HUES64 (cell line): ENCODE results near the gene SLC1A2.

Experiments used
- H3K27ac ChIP-seq: 2 replicates; pipeline ENCODE4 v1.7.0; 2013; ENCODE audit warnings: low read depth, low read length, inconsistent platforms
- H3K27me3 ChIP-seq: 2 replicates; pipeline ENCODE4 v1.6.1; 2013; ENCODE audit warnings: mild to moderate bottlenecking, low read length; ENCODE audit not compliant: insufficient read depth
- H3K36me3 ChIP-seq: 2 replicates; pipeline ENCODE4 v1.6.1; 2013; ENCODE audit warnings: mild to moderate bottlenecking, low read length; ENCODE audit not compliant: insufficient read depth
- H3K4me1 ChIP-seq: 2 replicates; pipeline ENCODE4 v1.6.1; 2013; ENCODE audit warnings: mild to moderate bottlenecking, low read length, moderate library complexity; ENCODE audit not compliant: insufficient read depth
- H3K4me3 ChIP-seq: 2 replicates; pipeline ENCODE4 v1.5.1; 2013; ENCODE audit warnings: mild to moderate bottlenecking, low read length, moderate library complexity
- H3K9ac ChIP-seq: 2 replicates; pipeline ENCODE4 v1.6.1; 2013; ENCODE audit warnings: mild to moderate bottlenecking, low read depth, low read length
- H3K9me3 ChIP-seq: 2 replicates; pipeline ENCODE4 v1.6.1; 2013; ENCODE audit warnings: low read depth, low read length; ENCODE audit not compliant: insufficient read depth
- WGBS: fragments of 150-250, 120-280 bp; methylation state at CpG from one replicate; pipeline ENCODE4 v1.1.7; 2013; ENCODE audit warnings: missing lambda C conversion rate; 5-methylcytosine and 5-hydroxymethylcytosine counted together

SLC1A2 gene

DNA sequence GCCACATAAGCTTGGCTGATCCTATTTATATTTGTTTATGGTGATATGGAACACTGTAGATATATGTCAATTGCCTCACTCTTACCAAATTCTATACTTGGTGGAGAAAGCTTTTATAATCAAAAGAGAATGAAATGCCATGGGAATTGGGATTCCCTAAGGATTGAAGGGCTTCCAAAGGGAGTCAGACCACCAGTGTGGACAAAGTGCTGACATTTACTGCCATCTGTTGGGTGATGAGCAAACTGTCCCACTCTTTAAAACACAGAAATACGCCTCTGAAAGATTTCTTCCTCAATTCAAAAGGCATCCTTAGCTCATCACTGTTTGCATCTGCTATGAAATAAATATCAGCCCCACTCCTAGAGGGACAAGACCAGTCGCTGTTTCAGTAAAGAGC, 7.1 kb downstream of the SLC1A2 start:
- Histone ChIP-seq H3K27ac (no peak overlapping the region), H3K36me3 (no peaks in the 10 kb centered on the region), H3K9ac (no peak overlapping the region), H3K27me3 (peaks cover 31% of the 10 kb centered on the region), H3K4me3 (no peak overlapping the region), H3K4me1 (no peaks in the 10 kb centered on the region), H3K9me3 (no peaks in the 10 kb centered on the region)
- 69% methylated on average over 2 of the region's 2 CpGs for WGBS

DNA sequence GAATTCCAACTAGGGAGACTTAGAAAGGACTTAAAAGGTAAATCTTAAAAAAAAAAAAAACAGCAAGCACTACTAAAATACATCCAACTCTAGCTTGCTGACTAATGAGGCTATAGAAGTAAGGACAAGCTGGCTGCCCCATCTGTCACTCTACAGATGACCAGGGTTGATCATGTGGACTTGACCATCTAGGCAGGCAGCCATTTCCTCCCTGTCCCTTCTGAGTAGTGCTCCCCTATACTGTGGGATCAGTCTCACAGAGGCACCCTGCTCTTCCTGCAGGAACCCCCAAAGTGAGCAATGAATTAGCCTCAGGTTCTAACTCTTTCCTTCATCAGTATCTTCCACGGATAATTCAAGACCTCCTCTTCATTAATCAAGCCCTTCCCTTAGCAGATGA, 12.3 kb downstream of the SLC1A2 start:
- no peak overlapping the region for H3K27ac ChIP-seq
- no peaks in the 10 kb centered on the region for H3K27me3 ChIP-seq
- H3K36me3 ChIP-seq = no peaks in the 10 kb centered on the region
- no peaks in the 10 kb centered on the region for H3K9me3 ChIP-seq
- H3K4me1 ChIP-seq = no peaks in the 10 kb centered on the region
- 91% methylated on average over 1 of the region's 1 CpG for WGBS
- H3K9ac ChIP-seq = no peak overlapping the region
- H3K4me3 ChIP-seq = no peak overlapping the region

DNA sequence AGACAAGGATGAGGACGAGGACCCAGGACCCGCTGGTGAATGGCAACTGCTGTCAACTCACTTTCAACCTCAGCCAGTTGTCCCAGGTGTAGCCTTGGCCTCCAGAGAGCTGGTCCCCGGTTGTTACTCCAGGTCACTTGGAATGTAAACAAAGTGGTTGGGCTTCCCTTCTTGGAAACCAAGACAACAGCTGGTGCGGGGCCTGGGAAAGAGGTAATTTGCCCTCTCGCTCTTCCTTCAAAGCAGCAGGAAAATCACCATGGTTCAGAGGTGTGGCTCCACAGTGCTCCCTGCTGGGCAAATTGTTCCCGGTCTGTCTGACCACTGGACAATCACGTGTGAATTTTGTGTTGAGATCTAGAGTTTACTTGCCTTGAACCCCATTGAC, 15.0 kb downstream of the SLC1A2 start:
- Histone ChIP-seq H3K4me3 (no peak overlapping the region), H3K9ac (no peak overlapping the region), H3K27ac (no peak overlapping the region), H3K9me3 (no peaks in the 10 kb centered on the region), H3K27me3 (no peaks in the 10 kb centered on the region), H3K36me3 (no peaks in the 10 kb centered on the region), H3K4me1 (peaks cover 9% of the 10 kb centered on the region; the same call in 1 of the 2 replicates)
- WGBS = 43% methylated on average over 7 of the region's 7 CpGs

DNA sequence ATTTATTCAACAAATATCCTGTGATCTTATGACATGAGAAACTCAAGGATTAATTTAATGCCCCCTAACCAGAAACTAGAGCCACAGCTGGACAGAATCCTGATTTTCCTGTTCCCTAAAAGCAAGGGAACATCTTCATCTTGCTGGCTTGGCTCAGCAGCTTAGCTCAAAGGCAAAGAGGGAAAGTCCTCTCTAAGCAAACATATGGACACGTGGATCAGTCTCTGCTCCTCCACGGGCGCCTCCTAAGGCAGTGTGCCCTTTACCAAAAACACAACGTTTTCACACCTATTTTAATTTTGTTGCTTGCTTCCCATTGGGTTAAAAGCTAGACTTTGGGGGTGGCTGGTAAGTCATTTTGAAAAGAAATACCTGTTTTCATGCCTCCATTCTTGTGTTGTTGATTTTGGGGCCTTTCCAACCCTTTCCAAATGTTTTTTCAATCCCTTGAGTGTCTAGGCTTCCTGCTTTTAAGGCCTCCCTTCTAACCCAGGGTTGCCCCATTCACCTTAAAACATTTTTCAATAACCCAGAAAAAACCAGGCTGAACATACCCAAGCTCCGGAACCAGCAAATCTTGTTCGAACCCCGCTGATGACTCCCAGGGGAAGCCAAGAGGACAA, 15.5 kb downstream of the SLC1A2 start:
- H3K27ac ChIP-seq = no peak overlapping the region

DNA sequence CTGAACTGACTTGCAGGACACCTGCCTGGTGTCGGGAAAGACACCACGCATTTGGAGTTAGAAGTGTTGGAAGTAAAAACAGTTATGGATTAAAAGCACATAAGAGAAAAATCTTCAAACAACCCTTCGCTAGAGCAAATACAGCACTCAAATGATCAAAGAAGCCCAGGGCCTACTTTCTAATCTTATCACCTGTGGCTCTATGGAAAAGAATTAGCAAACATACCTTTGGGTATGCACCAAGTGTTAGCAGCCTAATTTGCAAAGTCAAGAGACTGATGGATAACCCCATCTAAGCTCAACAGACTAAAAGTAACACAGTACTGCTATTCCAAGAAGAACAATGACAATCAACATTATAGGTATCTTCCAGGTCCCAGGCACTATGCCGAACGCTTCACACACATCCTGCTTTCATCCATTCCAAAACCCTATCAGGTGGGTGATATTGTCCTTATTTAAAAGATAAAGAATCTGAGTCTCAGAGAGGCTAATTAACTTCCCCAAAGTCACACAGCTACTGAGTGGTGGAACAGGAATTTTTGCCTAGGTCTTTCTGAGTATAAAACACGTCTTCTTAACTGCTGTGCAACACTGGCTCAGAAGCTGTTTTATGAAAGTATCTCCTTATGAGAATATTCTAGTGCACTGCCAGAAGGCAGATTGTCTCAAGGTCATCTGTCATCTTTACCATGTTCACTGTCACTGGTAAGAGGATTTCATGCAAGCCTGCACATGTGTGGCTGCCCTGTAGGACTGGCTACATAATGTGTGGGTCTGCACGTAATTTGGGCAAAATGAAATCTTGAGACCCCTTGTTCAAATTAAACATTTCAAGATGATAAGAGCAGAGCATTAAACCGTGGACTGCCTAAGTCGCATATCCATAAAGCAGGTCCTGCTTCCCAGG, 16.4 kb downstream of the SLC1A2 start:
- Histone ChIP-seq H3K4me3 (no peak overlapping the region), H3K9me3 (no peaks in the 10 kb centered on the region), H3K4me1 (peaks cover 9% of the 10 kb centered on the region; the same call in 1 of the 2 replicates), H3K9ac (no peak overlapping the region), H3K27ac (no peak overlapping the region), H3K27me3 (no peaks in the 10 kb centered on the region), H3K36me3 (no peaks in the 10 kb centered on the region)
- WGBS = 91% methylated on average over 9 of the region's 9 CpGs

More for the DNA sequence above, 15.5 kb downstream of the SLC1A2 start:
- Histone ChIP-seq H3K4me1 (peaks cover 9% of the 10 kb centered on the region; the same call in 1 of the 2 replicates), H3K27me3 (no peaks in the 10 kb centered on the region), H3K36me3 (no peaks in the 10 kb centered on the region), H3K9me3 (no peaks in the 10 kb centered on the region), H3K9ac (no peak overlapping the region), H3K4me3 (no peak overlapping the region)
- 88% methylated on average over 7 of the region's 7 CpGs for WGBS

DNA sequence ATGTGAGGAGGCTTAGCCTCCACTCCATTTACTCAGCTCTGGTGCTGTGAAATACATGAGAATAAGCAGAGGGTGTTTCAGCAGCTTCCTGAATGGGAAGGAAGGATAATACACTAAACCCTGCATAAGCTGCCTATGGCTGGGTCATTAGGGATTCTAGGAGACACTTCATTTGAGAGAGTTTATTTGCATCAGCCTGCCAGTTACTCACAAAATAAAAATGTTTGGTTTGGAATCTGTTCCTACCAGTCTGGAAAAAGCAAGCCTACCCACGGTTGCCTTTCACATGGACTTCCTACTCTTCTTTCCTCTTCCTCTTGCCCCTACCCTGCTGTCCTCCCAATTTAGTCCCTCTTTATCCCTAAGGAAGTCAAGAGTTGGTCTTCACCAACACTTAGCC, 20.5 kb downstream of the SLC1A2 start:
- Histone ChIP-seq H3K27me3 (no peaks in the 10 kb centered on the region), H3K9ac (no peak overlapping the region), H3K36me3 (no peaks in the 10 kb centered on the region), H3K4me1 (peaks cover 9% of the 10 kb centered on the region; the same call in 1 of the 2 replicates), H3K4me3 (no peak overlapping the region), H3K9me3 (no peaks in the 10 kb centered on the region), H3K27ac (no peak overlapping the region)
- WGBS = 84% methylated on average over 1 of the region's 1 CpG

DNA sequence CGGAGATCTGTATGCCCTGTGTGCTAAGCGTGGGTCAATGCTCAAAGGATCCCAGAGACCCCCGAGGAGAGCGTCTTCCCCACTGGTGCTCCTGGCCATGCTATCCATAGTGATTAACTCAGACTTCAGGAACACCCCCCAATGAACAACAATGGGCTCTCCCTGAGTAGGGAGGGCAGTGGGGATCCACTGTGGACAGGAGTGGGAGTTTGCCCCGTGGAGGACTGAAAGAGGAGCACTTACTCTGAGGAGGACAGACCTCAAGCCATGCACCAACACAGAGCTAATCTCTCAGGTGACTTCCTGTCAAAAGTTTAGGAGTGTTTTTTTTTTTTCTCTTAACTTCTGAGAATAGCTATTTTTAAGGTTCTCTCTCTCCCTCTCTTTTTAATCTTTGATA, 24.4 kb downstream of the SLC1A2 start:
- Histone ChIP-seq H3K27me3 (no peaks in the 10 kb centered on the region), H3K4me1 (0 out of 2 replicates have a peak, but pooled peaks cover 5% of the 10 kb centered on the region), H3K9me3 (no peaks in the 10 kb centered on the region), H3K4me3 (no peak overlapping the region), H3K27ac (no peak overlapping the region), H3K36me3 (no peaks in the 10 kb centered on the region), H3K9ac (no peak overlapping the region)
- 91% methylated on average over 5 of the region's 5 CpGs for WGBS

DNA sequence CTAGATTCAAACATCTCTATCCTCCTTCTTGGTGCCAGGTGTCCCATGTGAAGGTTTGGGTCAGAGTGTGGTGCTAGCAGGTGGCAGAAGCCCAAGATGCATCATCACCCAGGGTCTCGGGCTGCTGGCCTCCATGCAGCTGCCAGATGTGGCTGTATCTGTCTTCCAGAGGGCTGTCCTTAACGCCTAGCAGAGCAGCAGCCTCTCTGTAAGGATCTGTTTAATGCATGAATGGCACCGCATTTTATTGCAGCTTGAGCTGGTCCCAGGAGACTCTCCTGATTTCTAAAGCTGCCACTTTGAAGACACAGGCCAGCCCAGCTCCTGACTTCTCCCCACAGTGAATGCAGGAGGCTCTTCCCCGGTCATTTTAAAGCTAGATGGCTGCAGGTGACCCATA, 26.3 kb downstream of the SLC1A2 start:
- Histone ChIP-seq H3K36me3 (no peaks in the 10 kb centered on the region), H3K27ac (no peak overlapping the region), H3K27me3 (no peaks in the 10 kb centered on the region), H3K9ac (no peak overlapping the region), H3K4me1 (0 out of 2 replicates have a peak, but pooled peaks cover 5% of the 10 kb centered on the region), H3K9me3 (no peaks in the 10 kb centered on the region), H3K4me3 (no peak overlapping the region)
- 81% methylated on average over 4 of the region's 4 CpGs for WGBS

DNA sequence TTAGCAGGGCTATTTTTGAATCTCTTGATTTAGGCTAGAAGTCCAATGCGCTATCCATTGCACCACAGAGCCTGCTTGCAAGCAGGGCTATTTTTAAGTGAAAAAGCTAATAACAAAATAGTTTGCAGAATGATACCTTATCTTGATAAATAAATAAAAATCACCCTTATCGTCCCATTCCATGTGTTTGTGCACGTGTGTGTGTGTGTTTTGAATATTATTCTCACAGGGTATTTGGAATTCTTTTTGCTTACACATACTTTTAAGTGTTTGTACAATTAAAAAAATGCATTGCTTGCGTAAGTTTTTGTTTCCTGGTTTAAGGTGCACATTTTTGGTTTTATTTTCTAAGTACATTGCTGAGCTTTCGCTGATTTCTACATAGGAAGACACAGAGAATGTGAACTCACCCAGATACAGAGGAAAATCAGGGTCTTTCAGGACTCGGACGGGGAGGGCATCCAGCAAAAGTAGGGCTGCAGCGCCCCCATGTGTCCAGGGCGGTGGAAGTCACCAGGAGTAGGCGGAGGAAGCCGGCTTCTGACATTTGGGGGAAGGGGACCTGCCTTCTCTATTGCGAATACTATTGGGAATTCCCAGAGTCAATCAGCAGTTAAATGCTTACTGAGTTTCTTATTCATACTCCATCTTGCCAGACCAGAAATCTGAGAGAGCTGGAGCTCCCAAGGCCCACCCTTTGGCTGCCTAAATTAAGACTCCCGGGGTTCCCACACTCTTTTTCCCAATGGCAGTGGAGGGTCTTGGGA, 27.3 kb downstream of the SLC1A2 start:
- H3K36me3 ChIP-seq = no peaks in the 10 kb centered on the region
- H3K4me3 ChIP-seq = no peak overlapping the region
- no peaks in the 10 kb centered on the region for H3K27me3 ChIP-seq
- no peak overlapping the region for H3K27ac ChIP-seq
- no peaks in the 10 kb centered on the region for H3K9me3 ChIP-seq
- WGBS = 31% methylated on average over 11 of the region's 13 CpGs
- 0 out of 2 replicates have a peak, but pooled peaks cover 5% of the 10 kb centered on the region for H3K4me1 ChIP-seq
- H3K9ac ChIP-seq = no peak overlapping the region

DNA sequence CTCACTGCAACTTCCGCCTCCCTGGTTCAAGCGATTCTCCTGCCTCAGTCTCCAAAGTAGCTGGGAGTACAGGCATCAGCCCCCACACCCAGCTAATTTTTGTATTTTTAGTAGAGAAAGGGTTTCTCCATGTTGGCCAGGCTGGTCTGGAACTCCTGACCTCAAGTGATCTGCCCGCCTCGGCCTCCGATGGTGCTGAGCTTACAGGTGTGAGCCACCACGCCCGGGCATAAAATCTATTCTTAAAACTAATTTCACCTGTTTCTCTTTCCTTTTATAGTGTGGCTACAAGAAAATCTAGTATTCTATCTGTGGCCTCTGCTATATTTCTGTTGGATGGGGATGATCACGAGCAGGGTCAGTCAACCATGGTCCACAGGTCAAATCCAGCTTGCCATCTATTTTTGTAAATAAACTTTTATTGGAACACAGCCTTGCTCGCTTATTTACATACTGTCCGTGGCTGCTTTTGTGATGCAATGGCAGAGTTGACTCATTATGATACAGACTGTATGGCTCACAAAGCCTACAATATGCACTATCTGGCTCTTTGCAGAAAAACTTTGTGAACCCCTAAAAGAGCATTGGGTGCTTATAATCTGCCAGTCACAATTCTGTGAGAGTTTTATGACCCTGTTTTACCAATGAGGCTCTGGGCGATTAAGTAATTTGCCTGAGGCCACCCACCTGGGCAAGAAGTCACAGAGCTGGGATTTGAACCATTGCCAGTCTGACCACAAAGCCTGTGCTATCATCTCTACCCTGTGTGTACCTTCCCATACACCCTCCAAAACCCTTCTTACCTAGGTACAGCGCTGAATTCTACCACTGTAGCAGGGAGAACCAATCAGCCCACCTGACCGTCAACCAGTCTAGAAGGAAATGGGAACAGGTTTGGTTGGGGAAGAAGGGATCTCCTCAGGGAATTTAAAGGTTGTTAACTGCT, 28.3 kb downstream of the SLC1A2 start:
- H3K9me3 ChIP-seq = no peaks in the 10 kb centered on the region
- H3K9ac ChIP-seq = no peak overlapping the region
- no peak overlapping the region for H3K27ac ChIP-seq
- no peaks in the 10 kb centered on the region for H3K36me3 ChIP-seq
- no peaks in the 10 kb centered on the region for H3K27me3 ChIP-seq
- 89% methylated on average over 13 of the region's 13 CpGs for WGBS
- H3K4me3 ChIP-seq = no peak overlapping the region
- 0 out of 2 replicates have a peak, but pooled peaks cover 5% of the 10 kb centered on the region for H3K4me1 ChIP-seq
